Stimulated activated naive CD8-positive, alpha-beta T cell treated with anti-CD3 and anti-CD28 coated beads, Interleukin-15, Interleukin-2, amounts not matched to agents 100 ng/mL and 50 ng/mL, for 24 hours (primary cell): ENCODE data around the gene MBD5.

Experiments
- H3K27ac Mint-ChIP-seq: one replicate; pipeline ENCODE4 v1.8.0; 2021; ENCODE audit warnings: mild to moderate bottlenecking, mixed read lengths
- H3K27me3 Mint-ChIP-seq: one replicate; pipeline ENCODE4 v1.8.0; 2021; ENCODE audit warnings: mixed read lengths
- H3K36me3 Mint-ChIP-seq: one replicate; pipeline ENCODE4 v1.8.0; 2021; ENCODE audit warnings: low read depth, mixed read lengths
- H3K4me1 Mint-ChIP-seq: one replicate; pipeline ENCODE4 v1.8.0; 2021; ENCODE audit warnings: low read depth, mixed read lengths
- H3K4me3 Mint-ChIP-seq: one replicate; pipeline ENCODE4 v1.8.0; 2021; ENCODE audit warnings: mild to moderate bottlenecking, mixed read lengths
- H3K9me3 Mint-ChIP-seq: one replicate; pipeline ENCODE4 v1.8.0; 2021; ENCODE audit warnings: mixed read lengths

The MBD5 gene

DNA sequence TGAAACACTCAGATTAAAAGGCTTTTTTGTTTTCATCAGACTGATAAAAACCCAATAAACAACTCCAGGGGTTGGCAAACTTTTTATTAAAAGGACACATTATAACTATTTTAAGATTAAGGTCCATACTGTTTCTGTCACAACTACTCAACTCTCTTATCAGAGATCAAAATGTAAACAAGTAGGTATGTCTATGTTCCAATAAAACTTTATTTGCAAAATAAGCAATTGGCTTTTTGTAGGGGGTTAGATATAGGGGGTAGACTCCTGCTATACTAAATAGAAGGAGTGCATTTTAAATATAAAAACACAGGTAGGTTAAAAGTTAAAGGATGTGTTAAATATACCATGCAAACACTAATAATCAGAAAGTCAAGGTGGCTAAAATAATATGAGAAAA, 174.0 kb downstream of the MBD5 start:
- no peaks in the 10 kb centered on the region for H3K36me3 Mint-ChIP-seq
- H3K9me3 Mint-ChIP-seq, result no peaks in the 10 kb centered on the region
- no peak overlapping the region for H3K27ac Mint-ChIP-seq
- no peaks in the 10 kb centered on the region for H3K27me3 Mint-ChIP-seq
- no peaks in the 10 kb centered on the region for H3K4me1 Mint-ChIP-seq
- no peak overlapping the region for H3K4me3 Mint-ChIP-seq

DNA sequence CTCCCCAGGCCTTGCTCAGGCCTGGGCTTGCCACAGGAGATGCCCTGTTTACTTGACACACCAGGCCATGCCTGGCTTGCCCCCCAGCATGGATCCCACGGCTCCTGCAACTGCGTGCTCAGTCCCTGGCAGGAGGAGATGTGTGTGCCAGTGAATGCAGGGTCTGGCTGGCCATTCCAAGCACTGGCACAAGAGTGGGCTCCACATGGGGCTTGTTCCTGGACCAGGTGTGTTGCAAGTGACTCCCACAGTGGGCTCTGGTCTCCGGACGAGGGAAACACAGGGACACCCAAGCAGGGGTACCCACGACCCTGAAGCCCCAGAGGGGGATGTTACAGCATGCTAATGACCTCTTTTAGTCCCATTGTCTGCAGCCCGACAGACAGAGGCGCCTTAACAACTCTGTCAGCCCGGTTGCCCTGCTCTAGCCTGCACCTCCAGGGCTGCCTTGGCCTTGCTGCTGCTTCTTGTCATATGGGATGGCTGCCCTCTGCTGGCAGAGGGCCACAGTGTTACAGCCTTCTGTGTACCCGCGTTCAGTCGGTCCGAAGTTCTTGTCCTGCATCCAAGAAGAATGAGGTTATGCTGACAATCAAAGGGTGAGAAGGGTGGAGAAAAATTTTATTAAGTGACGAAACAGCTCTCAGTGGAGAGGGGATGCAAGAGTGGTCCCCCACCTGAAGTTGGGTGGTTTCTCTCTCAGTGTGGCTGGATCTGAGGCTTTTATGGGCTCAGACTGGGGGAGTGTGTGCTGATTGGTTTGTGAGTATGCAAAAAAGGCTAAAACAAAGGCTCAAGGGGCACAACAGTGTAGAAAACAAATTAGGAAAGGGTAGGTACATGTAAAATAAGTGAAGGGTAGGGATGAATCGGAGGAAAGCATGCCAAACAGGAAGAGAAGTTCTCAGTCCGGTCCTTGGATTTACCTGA, 180.4 kb downstream of the MBD5 start:
- Mint-ChIP-seq H3K36me3 (no peaks in the 10 kb centered on the region), H3K9me3 (no peaks in the 10 kb centered on the region), H3K27ac (no peak overlapping the region), H3K4me1 (no peaks in the 10 kb centered on the region), H3K27me3 (no peaks in the 10 kb centered on the region), H3K4me3 (no peak overlapping the region)

DNA sequence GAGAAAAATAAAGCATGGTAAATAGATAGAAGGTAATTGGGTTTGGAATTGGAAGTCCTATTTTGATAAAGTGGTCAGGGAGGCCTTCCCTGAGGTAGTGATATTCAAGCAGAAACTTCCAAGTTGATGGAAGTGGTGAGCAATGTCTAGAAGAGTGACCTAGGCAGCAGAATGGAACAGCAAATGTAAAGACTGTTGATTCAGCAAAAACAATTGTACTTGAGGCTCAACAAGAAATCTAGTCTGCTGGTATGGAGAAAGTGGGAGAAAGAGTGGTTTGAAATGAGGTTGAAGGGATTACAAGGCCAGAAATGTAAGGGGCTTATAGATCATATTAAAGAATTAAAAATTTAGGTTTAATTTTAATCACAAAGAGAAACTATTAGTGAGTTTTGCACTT, 181.3 kb downstream of the MBD5 start:
- H3K36me3 Mint-ChIP-seq, result no peaks in the 10 kb centered on the region
- H3K27ac Mint-ChIP-seq, result no peak overlapping the region
- no peaks in the 10 kb centered on the region for H3K27me3 Mint-ChIP-seq
- H3K4me1 Mint-ChIP-seq, result no peaks in the 10 kb centered on the region
- no peak overlapping the region for H3K4me3 Mint-ChIP-seq
- no peaks in the 10 kb centered on the region for H3K9me3 Mint-ChIP-seq

DNA sequence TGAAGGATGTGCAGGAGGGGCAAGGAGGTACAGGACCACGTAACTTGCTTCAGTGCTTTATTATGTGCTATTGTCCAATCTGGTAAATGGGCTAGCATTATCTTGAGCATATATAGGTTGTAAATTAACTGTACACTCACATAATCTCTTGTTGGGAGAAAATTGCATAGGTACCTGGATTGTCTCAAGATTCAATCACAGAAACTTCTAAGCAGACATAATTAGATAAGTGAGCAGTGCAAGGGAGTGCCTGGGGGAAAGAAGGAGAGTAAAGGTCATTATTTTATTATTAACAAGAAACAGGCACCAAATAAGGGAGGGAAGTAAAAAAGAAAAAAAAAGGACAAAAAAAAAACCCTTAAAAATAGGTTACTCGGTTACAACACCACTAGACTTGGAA, 186.2 kb downstream of the MBD5 start:
- no peaks in the 10 kb centered on the region for H3K36me3 Mint-ChIP-seq

DNA sequence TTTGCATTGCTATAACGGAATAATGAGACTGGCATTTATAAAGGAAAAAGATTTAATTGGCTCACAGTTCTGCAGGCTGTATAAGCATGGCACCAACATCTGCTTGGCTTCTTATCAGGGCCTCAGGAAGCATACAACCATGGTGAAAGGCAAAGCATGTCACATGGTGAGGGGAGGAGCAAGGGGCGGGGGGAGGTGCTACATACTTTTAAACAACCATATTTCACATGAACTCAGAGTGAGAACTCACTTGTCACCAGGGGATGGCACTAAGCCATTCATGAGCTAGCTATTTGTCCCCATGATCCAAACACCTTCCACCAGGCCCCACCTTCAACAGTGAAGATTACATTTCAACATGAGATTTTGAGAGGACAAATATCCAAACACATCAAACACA, 188.7 kb downstream of the MBD5 start:
- Mint-ChIP-seq H3K4me3 (no peak overlapping the region), H3K27ac (no peak overlapping the region), H3K9me3 (no peaks in the 10 kb centered on the region), H3K27me3 (no peaks in the 10 kb centered on the region), H3K4me1 (no peaks in the 10 kb centered on the region), H3K36me3 (no peaks in the 10 kb centered on the region)

More for the DNA sequence above, 186.2 kb downstream of the MBD5 start:
- Mint-ChIP-seq H3K9me3 (no peaks in the 10 kb centered on the region), H3K4me3 (no peak overlapping the region), H3K4me1 (no peaks in the 10 kb centered on the region), H3K27ac (no peak overlapping the region), H3K27me3 (no peaks in the 10 kb centered on the region)

DNA sequence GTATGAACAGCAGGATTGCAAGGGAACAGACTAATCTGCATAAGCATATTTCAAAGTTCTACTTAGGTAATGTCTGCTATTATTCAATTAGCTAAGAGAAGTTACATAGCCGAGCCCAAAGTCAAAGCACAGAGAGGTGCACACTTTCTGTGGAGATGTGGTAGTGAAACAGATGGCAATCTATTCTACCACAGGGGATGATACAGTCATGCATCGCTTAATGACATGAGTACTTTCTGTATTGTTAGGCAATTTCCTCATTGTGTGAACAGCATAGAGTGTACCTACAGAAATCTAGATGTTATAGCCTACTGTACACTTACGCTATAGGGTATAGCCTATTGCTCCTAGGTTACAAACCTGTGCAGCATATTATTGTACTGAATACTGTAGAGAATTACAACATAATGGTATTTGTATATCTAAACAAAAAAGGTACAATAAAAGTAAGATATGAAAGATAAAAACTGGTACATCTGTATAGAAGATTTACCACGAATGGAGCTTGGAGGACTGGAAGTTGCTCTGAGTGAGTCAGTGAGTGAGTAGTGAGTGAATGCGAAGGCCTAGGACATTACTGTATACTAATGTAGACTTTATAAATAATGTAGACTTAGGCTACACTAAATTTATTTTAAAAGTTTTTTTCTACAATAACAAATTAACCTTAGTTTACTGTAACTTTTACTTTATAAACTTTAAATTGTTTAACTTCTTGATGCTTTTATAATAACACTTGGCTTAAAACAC, 197.6 kb downstream of the MBD5 start:
- no peaks in the 10 kb centered on the region for H3K27me3 Mint-ChIP-seq
- H3K36me3 Mint-ChIP-seq, result peaks cover 26% of the 10 kb centered on the region
- H3K9me3 Mint-ChIP-seq, result peaks cover 21% of the 10 kb centered on the region
- no peak overlapping the region for H3K4me3 Mint-ChIP-seq
- no peaks in the 10 kb centered on the region for H3K4me1 Mint-ChIP-seq
- H3K27ac Mint-ChIP-seq, result no peak overlapping the region

DNA sequence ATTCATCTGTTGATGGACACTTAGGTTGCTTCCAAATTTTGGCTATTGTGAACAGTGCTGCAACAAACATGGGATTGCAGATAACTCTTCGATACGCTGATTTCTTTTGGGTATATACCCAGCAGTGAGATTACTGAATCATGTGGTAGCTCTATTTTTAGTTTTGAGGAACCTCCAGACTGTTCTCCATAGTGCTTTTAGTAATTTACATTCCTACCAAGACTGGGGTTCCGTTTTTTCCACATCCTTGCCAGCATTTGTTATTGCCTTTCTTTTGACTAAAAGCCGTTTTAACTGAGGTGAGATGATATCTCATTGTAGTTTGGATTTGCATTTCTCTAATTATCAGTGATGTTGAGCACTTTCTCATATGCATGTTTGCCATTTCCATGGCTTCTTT, 200.3 kb downstream of the MBD5 start:
- Mint-ChIP-seq H3K4me1 (no peaks in the 10 kb centered on the region), H3K27ac (no peak overlapping the region), H3K36me3 (peaks cover 43% of the 10 kb centered on the region), H3K9me3 (peaks cover 34% of the 10 kb centered on the region), H3K4me3 (no peak overlapping the region), H3K27me3 (no peaks in the 10 kb centered on the region)

DNA sequence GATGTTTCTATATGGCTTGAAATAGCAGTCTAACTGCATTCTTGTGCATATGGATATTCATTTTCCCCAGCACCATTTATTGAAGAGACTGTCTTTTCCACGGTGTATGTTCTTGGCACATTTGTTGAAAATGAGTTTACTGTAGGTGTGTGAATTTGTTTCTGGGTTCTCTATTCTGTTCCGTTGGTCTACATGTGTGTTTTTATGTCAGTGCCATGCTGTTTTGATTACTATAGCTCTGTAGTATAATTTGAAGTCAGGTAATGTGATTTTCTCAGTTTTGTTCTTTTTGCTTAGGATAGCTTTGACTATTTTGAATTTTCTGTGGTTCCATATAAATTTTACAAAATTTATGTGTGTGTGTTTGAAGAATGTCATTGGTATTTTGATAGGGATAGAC, 201.0 kb downstream of the MBD5 start:
- H3K9me3 Mint-ChIP-seq, result peaks cover 34% of the 10 kb centered on the region
- no peaks in the 10 kb centered on the region for H3K4me1 Mint-ChIP-seq
- H3K4me3 Mint-ChIP-seq, result no peak overlapping the region
- peaks cover 43% of the 10 kb centered on the region for H3K36me3 Mint-ChIP-seq
- H3K27me3 Mint-ChIP-seq, result no peaks in the 10 kb centered on the region
- H3K27ac Mint-ChIP-seq, result no peak overlapping the region

DNA sequence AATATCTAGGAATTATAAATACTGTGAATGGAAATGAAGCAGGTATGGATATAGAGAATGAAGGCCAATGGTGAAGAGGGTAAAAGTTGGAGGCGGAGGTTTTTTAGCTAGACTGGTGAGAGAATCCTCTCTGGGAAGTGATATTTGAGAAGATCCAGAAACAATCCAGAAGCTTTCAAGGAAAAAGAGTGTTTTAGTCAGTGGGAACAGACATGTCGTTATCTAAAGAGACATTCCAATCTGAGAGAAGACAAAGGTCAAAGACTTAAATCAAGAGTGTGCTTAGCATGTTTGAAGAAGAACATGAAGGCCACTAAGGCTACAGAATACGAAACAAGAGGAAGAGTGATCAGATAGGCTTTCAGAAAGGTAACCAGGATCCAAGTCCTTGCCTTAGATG, 211.0 kb downstream of the MBD5 start:
- Mint-ChIP-seq H3K27ac (no peak overlapping the region), H3K9me3 (peaks cover 21% of the 10 kb centered on the region), H3K27me3 (no peaks in the 10 kb centered on the region), H3K36me3 (peaks cover 46% of the 10 kb centered on the region), H3K4me3 (no peak overlapping the region), H3K4me1 (no peaks in the 10 kb centered on the region)

DNA sequence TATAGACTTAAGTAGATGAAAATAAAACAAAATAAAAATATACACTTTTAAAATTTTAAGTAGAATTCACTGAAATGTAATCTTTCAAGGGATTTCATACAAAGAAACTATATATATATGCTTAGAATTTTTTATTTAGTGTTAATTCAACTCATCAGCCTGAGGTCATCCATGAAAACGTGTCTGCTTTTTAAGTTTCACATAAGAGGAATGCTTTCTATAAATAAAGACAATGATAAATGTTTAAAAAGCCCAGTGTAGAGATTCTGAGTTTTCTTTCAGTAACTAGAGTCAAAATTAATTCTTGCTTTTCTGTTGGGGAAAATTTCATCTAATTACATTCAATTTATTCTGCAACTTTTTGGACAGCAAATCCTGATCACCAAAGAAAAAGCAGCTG, 213.3 kb downstream of the MBD5 start:
- Mint-ChIP-seq H3K4me3 (no peak overlapping the region), H3K9me3 (peaks cover 27% of the 10 kb centered on the region), H3K27me3 (no peaks in the 10 kb centered on the region), H3K27ac (no peak overlapping the region), H3K36me3 (peaks cover 53% of the 10 kb centered on the region), H3K4me1 (no peaks in the 10 kb centered on the region)

DNA sequence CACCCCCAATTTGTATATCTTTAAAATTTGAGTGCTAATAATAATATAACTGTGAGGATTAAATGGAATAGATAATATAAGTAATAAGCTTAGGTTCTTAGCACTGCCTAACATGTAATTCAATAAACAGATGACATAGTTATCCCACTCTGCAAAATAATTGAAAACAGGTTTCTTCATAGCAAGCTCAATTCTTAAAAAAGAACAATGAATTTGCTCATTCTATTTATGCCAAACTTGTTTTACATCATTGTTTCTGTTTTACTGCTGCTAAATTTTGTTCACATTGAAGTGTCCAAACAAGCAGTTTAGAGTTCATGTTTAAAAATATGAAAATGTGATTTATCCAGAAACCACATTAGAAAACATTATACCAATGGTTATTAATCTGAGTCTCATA, 217.0 kb downstream of the MBD5 start:
- H3K4me1 Mint-ChIP-seq, result no peaks in the 10 kb centered on the region
- H3K4me3 Mint-ChIP-seq, result no peak overlapping the region
- H3K27me3 Mint-ChIP-seq, result no peaks in the 10 kb centered on the region
- peaks cover 31% of the 10 kb centered on the region for H3K9me3 Mint-ChIP-seq
- H3K27ac Mint-ChIP-seq, result no peak overlapping the region
- peaks cover 62% of the 10 kb centered on the region for H3K36me3 Mint-ChIP-seq

DNA sequence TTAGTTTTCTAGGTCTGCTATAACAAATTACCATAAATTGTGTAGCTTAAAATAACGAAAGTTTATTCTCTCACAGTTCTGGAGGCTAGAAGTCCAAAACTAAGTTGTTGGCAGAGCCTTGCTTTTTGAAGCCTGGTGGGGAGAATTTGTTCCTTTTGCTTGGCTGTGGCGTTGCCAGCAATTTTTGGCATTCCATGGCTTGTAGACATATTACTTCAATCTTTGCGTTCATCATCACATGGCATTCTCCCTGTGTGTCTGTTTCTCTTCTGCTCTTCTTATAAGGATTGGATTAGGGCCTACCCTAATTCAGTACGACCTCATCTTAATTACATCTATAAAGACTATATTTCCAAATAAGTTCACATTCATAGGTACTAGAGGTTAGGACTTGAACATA, 217.7 kb downstream of the MBD5 start:
- peaks cover 58% of the 10 kb centered on the region for H3K36me3 Mint-ChIP-seq
- H3K27ac Mint-ChIP-seq, result no peak overlapping the region

DNA sequence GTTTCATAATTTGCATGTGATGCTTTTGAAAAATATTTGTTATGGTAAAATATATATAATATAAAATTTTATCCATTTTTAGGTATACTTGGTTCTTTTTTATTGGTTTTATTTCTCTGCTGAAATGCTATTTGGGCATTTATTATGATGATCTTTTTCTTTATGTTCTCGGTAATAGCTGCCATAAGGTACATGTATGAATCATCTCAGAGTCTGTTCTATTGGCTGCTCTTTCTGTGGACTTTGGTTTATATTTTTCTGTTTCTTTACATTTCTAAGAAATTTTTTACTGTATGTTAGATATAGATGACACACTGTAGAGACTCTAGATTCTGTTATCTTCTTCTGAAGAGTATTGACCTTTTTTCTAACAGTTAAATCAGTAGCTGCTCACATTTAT, 219.9 kb downstream of the MBD5 start:
- H3K9me3 Mint-ChIP-seq, result peaks cover 31% of the 10 kb centered on the region
- no peak overlapping the region for H3K27ac Mint-ChIP-seq
- no peaks in the 10 kb centered on the region for H3K27me3 Mint-ChIP-seq
- no peak overlapping the region for H3K4me3 Mint-ChIP-seq
- peaks cover 49% of the 10 kb centered on the region for H3K36me3 Mint-ChIP-seq
- H3K4me1 Mint-ChIP-seq, result peaks cover 5% of the 10 kb centered on the region

More for the DNA sequence above, 217.7 kb downstream of the MBD5 start:
- Mint-ChIP-seq H3K9me3 (peaks cover 31% of the 10 kb centered on the region), H3K4me1 (no peaks in the 10 kb centered on the region), H3K4me3 (no peak overlapping the region), H3K27me3 (no peaks in the 10 kb centered on the region)

DNA sequence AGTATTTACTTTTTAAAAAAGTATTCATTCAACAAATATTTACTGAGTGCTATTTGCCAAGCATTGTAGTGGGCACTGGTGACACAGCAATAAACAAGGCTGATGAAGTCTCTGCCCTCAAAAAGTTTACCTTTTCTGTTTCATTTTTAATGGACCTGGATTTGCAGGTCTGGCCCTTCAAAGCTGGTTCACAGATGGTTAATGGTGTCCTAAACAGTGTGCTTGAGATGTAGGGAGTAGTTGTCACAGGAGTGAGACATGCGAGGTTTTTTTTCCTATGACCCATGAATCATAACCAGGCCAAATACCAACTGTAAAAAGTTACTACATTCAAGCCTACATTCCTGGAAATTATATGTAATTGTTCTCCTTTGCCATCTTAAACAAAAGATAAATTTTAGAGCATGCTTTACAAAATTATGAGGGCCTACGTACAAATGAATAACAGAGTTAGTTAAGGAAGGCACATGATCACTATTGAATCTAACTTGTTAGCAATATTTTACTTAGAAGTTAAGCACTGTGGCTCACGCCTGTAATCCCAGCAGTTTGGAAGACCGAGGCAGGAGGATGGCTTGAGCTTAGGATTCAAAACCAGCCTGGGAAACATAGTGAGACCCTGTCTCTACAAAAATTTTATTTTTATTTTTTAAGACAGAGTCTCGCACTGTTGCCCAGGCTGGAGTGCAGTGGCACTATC, 223.9 kb downstream of the MBD5 start:
- no peak overlapping the region for H3K27ac Mint-ChIP-seq
- H3K36me3 Mint-ChIP-seq, result peaks cover 24% of the 10 kb centered on the region
- peaks cover 5% of the 10 kb centered on the region for H3K4me1 Mint-ChIP-seq
- no peak overlapping the region for H3K4me3 Mint-ChIP-seq
- H3K27me3 Mint-ChIP-seq, result no peaks in the 10 kb centered on the region
- H3K9me3 Mint-ChIP-seq, result peaks cover 18% of the 10 kb centered on the region

DNA sequence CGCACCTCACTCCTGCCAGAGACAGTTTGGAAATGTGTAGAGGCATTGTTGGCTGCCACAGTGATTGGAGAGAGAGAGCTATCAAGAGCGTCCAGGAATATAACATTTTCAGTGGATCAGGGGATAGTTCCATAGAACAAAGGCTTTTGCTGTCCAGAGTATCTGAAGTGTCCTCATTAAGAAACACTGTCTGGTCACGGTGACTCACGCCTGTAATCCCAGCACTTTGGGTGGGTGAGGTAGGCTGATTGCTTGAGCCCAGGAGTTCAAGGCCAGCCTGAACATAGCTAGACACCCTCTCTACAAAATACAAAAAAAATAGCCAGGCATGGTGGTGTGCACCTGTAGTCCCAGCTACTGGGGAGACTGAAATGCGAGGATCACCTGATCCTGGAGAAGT, 231.1 kb downstream of the MBD5 start:
- Mint-ChIP-seq H3K4me1 (no peaks in the 10 kb centered on the region), H3K27ac (no peak overlapping the region), H3K36me3 (peaks cover 52% of the 10 kb centered on the region), H3K4me3 (no peak overlapping the region), H3K27me3 (no peaks in the 10 kb centered on the region), H3K9me3 (peaks cover 27% of the 10 kb centered on the region)
